GM21576 (cell line): ENCODE results near the gene SLC35F1.
A peak's percentile ranks its signal among the peaks of the same experiment; 100 is the strongest.
"Not testable (repeated sequence)": the region's sequence is repeated elsewhere in the genome, so short reads cannot be mapped to it uniquely, and the experiment has no call there.

ENCODE experiments used
- ATAC-seq: cut with Tn5 transposase; IDR thresholded peaks from one replicate; pipeline ENCODE4 v1.9.1; 2021; ENCODE audit warnings: mild to moderate bottlenecking, moderate library complexity; ENCODE audit not compliant: unreplicated experiment

Gene SLC35F1

DNA sequence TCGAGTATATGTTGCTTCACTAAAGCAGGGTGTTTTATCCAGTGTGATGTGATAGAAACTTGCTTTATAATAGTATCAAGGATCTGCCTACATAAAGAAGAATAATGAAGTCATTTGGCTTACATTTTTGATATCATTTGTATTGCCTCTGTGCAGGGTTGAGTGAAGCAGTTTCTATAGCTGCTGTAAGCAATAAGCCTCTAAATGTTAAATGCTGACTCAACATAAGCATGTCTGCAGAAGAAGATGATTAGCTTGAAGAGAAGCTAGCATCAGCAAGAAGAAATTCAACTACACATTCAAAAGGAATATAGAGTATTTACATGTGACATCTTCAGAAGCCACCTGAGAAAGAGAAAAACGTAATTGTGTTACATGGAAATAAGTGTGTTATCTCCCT, 17.6 kb downstream of the SLC35F1 start:
- no peak for ATAC-seq

DNA sequence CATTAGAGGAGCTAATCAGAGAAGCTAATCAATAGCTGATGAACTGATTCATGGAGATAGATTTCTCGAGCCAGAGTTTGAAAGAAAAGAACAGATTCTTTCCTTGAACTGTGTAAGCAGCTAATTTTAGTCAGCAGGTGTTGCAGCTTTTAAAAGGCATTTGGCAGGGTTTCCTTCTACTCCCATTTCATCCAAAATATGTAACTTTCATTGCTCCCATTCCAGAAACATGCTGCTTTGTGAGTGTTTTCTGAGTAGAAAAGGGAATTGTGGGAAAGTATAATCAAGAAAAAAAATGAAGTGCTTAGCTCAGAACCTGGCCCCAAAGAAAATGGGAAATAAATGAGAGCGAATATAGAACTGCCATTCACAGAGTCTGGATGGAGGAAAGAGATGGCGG, 20.8 kb downstream of the SLC35F1 start:
- ATAC-seq = no peak

DNA sequence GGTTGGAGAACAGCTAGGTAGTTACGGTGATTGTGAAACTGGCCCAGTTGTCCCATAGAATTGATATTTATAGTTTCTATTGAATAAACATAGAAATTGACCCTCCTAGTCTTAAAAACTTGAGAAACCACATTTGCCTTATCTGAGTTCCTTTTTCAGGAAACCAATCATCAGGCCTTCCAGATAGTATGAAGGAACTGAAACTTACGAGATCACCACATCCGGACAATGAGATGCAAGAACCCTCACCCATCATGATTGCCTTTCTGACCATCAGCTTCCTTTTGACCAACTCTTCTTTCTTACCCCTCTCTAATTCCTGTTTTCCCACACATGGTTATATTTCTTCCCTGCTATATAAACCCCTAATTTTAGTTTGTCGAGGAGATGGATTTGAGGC, 21.8 kb downstream of the SLC35F1 start:
- no peak for ATAC-seq

DNA sequence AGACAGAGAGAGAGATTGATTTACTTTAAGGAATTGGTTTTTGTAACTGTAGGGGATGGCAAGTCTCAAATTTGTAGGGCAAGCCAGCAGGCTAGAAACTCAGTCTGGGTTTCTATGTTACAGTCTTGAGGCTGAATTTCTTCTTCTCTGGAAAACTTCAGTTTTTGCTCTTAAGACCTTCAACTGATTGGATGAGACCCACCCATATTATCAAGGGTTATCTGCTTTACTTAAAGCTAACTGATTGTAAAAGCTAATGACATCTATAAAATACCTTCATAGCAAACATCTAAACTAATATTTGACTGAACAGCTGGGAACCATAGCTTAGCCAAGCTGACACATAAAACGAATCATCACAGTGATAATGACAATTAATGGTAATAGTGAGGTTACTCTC, 22.4 kb downstream of the SLC35F1 start:
- no peak for ATAC-seq

DNA sequence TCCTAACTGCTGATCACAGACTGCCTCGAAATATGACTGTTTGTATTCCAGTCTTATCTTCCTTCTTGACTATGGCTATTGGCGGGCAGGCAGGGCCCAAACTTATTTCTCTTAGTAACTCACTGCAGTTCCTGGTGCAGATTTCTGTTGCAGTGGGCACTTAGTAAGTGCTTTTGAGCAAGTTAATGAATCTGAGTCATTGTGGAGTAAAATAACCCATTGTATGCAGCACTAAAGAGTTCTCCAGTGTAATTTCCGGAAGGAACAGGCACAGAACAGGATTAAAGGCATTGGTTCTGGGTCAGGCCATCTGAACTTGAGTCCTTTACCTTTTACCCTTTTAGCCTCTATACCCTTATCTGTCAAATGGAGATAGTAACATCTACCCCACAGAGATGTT, 23.6 kb downstream of the SLC35F1 start:
- no peak for ATAC-seq

DNA sequence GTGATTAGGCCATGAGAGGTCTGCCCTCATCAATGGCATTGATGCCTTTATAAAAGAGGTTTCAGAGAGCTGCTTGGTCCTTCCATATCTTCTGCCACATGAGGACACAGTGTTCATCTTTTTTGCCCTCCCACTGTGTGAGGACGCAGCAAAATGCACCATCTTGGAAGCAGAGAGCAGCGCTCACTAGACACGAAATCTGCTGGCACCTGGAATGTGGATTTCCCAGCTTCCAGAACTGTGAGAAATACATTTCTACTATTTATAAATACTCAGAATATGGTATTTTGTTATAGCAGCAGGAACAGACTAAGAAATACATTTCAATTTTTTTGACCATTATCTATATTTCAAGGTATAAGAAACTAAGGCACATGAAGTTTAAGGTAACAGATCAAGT, 24.9 kb downstream of the SLC35F1 start:
- no peak for ATAC-seq

DNA sequence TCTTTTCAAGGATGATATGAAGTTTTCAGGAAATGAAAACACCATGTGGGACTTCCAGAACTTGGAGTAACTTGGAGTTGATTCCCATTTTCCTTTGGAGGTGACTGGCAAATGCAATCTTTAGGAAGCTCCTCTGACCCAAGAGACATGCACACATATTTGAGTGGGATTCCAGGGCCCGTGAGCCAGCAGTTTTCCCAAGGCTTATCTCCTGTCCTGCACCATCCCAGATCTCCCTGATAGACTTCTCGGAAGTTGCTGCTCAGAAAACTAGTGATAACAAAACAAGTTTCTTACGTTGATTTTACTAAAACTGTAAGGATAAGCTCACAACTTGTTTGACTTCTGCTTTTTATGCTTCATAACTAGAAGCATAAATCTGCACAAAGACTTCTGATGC, 25.6 kb downstream of the SLC35F1 start:
- no peak for ATAC-seq

DNA sequence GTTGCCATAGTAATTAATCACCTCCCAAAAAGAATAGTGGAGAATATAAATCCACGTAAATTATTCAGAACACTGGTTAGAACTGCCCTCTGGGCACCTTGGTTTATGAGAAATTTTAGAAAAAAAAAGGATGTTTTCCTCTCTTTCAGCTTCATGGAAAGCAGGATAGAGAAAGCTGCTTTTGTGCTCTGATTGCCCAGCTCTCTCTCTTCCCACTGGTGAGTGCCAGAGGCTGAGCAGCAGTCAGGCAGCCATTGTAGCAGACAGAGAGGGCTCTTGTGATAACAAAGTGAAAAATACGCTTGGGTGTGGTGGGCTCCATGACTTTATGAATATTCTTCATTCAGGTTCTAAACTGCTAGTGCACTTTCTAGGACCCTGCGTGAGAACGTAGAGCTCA, 26.4 kb downstream of the SLC35F1 start:
- no peak for ATAC-seq

DNA sequence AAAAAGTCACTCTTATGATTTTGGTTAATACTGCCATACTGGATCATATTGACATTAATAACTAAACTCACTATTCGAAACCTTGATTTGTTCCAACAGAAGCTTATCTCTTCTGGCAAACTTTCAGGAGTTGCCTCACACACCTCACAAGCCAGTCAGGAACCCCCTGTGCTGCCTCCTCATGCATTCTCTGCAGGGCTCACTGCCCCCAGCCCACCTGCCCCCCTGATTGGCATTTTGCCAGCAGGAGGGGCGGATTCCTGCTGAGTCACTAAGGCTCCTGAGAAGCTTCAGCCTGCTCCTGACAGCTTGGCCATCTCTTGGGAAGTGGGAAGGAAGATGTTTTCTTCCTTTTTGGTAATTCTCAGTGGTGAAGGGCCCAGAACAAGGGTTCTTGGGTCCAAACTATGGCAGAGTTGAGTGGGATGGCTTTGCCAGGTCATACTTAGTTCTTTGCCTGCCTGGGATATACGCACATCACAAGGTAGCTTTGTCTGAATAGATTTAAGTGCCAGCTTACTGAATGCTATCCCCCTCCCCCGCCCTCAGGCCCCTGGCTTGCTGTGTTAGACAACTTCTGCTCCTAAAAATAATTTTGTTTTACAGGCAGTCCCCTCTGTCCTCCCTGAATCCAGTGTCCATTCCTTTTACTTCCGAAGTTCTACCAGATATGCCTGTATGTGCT, 31.4 kb downstream of the SLC35F1 start:
- ATAC-seq = no peak

DNA sequence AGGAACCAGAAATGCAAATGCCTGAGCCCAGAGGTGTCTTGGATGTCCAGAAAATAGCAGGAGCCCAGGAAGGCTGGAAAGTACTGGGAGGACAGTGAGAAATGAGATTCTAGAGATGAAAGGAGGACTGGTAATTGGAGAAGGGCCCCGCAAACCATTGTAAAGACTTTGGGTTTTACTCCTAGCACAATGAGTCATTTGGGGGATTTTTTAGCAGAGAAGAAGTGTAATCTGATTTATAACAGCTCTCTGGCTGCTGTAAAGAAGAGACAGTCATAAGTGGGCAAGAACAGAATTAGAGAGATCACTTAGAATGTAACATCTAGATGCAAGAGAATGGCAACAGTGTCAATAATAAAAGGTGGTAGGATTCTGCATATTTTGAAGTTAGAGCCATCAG, 40.2 kb downstream of the SLC35F1 start:
- ATAC-seq = no peak

DNA sequence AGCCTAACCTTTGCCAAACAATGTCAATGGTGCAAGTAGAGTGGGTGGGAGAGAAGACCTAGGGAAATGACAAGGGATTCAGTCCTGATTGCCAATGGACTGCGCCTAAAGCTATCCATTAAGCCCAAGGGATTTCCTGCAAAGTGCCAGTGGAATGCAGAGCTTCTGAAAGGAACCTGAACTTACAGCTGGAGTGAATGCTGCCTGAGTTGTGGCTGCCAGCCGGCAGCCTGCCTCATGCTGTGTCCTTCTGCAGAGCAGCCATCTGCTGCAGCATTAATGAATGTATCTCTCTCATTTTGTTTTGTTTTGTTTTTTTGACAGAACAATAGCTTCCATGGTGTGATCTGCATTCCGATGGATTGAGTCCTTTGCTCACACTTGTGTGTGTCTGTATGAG, 44.7 kb downstream of the SLC35F1 start:
- no peak for ATAC-seq

DNA sequence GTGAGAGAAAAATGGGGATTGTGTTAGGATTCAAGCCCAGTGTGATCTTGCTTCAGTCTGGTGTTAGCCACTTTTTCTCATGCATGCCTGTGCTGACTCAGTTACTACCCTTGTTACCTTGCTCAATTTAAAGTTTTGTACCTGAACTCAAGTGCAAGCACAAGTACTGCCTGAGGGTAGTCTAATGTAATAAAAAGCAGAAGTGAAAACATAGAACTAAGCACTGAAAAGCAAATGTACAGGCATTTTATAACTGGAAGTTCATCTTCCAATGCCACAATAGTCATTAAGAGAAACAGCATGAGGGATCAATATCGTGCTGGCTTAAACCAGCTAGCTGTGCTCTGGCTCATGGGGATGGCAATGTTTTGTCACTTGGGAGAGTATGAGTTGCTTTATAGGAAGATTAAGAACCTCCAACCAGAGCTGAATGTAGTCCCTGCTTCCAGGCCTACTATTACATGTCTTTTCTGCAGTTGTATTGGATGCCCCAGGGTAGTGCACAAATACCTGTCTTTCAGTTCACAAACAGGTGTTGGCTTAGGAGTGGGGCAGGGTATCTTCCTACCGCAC, 48.7 kb downstream of the SLC35F1 start:
- ATAC-seq = peak; percentile 79

DNA sequence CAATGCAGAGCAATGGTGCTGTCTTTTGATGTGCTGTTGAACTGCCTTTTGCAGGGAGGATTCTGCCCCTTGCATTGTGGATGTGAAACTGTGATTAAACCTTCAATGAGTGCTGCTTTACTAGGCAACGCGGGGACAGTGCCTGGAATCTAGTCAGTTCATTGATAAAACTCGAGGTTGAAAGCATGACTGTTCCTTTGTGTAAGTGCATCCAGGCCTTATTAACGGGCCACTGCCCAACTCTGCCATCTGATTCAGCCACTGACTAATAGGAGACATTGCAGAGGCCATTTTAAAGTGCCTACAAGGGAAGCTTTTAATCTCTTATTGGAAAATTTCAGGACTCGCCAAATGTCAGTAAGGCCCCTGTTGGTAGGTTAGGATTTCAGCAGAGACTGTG, 49.3 kb downstream of the SLC35F1 start:
- ATAC-seq = no peak

DNA sequence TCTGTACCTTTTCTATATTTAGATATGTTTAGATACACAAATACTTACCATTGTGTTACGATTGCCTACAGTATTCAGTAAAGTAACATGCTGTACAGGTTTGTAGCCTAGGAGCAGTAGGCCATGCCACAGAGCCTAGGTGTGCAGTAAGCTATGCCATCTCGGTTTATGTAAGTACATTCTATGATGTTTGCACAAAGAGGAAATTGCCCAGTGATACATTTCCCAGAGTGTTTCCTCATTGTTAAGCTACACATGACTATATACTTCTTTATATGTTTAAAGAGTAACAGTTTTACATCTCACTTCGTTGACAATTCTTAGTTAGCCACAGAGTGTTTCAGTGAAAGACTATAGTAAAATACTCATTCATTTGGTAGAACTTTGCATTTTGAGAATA, 51.5 kb downstream of the SLC35F1 start:
- no peak for ATAC-seq

DNA sequence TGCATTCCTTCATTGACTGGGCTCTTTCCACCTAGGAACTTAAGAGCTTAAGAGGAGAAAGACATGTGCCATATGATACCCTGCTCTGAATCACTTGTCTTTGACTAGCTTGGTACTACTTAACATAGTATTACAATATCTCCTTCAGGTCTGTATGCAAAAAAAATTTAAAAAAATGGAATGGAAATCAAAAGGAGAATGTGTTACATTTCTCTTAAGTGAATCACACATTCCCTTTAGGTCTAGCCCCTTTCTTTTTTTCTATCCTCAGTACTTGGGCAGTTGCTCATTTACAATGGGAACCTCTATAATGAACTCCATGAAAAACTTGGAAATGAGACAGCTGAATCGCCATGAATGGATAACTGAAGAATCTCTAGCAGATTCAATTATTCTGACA, 53.8 kb downstream of the SLC35F1 start:
- no peak for ATAC-seq

DNA sequence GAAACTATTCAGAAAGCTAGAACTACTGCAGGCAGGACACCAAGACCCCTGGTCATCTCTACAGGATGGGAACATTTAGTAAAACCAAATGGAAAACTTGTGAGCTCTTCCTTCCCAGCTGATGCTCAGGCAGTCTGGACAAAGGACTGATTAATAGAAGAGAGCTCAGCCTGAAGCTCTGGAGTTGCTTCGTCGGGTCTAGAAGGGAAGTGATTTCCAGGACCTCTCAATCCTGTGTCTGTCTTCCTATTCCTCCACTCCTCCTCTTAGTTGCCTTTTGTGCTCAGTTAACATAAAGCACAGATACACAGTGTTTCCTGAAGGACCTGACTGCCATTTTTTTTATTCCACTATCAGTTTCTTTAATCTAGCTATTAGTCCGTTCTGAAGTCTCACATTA, 54.2 kb downstream of the SLC35F1 start:
- ATAC-seq = no peak

DNA sequence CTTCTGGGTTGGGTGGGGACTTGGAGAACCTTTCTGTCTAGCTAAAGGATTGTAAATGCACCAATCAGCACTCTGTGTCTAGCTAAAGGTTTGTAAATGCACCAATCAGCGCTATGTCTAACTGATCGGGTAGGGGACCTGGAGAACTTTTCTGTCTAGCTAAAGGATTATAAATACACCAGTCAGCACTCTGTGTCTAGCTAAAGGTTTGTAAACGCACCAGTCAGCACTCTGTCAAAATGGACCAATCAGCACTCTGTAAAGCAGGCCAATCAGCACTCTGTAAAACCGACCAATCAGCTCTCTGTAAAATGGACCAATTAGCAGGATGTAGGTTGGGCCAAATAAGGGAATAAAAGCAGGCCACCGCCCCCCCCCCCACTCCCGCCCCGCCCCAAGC, 58.7 kb downstream of the SLC35F1 start:
- ATAC-seq = not testable (repeated sequence)

DNA sequence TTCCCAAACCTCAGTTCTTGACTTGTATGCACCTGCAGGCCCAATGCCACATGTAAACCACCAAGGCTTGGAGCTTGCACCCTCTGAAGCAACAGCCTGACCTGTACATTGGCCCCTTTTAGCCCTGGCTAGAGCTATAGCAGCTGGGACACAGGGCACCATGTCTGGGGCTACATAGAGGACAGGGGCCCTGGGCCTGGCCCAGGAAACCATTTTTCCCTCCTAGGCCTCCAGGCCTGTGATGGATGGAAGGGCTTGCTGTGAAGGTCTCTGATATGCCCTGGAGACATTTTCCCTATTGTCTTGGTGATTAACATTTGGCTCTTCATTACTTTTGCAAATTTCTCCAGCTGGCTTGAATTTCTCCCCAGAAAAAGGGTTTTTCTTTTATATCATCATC, 64.6 kb downstream of the SLC35F1 start:
- ATAC-seq = no peak

DNA sequence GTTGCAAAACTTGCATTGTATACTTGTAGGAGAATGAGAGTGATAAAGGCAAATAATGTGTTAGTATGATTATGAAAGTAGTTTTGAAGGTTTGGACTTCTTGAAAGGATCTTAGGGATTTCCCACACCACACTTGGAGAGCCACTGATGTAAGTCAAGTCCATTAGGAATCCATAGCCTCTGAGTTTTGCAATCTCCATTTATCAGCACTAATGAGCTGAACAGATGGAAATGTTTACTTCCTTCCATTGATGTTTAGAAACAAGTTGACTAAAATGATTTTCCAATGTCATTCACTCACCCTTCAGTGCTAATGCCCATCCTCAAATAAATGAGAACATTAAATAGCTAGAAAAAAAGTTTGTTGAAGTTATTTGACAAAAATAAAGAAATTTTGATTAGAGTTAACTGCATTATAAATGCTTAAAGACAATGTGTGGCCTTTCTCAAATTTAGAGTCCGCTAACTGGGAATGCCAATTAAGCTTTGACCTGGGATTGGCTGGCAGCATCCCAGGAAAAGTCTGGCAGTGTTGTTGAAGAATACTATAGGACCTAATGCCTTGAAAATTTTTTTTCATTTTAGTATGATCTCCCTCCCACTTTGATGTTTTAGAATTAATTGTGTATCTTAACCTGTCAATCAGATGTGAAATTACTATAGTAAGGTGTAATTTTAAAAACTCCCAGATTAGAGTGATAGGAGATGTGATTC, 68.0 kb downstream of the SLC35F1 start:
- no peak for ATAC-seq

DNA sequence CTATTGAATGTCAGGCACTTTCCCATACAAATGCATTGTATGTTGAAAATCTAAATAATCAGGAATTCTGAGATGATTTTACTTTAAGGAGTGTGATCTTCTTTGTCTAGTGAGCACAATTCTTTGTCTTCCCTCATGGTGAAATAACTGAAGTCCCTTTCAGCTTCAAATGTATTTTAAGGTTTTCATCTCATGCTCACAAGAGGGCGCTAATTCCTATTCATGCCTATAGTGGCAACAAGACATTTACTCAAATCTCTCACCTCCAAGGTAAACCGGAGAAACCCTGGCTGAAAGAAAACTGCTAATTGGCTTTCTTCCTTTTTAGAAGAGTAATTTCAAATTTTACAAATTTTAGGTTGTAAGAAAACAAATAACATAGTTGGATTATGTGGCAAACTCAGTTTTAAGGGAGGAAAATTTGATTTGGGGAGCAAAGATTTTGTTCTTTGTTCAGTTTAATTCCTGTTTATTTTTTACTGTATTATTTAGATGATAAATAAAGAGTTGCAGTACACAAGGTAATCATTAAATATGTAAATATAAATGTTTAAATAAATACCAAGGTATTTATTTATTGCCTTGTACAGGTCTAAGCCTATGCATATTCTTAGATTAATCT, 69.1 kb downstream of the SLC35F1 start:
- ATAC-seq = peak; percentile 50

DNA sequence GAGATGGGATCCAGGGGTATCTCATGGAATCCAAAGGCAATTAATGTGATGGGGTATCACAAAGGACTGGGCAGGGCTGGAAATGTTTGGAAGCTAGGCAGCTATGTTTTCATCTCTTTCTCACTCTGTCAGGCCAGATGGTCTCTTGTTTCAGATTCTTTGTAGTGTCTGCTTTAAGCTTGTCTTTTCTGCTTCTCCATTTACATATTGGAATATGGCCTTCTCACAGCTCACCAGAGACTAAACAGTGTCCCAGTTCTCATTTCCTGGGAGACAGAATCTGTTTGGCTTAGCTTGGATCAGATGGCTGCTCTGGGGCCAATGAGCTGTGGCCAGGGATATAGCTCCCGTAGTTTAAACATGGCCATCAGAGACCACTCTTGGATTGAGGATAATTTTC, 78.9 kb downstream of the SLC35F1 start:
- no peak for ATAC-seq

DNA sequence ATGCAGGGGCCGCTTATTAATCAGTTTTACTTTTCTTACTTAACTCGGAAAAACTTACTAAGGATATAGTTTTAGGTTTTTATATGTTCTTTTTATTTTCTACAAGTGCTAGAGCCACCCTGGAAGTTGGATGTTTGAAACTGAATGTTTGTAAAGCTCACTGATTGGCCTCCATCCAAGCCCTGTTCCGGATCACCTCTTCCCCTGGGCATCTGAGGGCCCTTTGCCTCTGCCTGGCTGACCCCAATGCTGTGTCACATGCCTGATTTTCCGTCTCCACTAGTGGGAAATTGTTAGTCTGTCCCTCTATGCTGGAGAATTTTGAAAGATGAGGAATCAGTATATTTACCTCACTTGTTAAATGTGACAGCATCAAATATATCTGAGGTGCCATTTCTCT, 79.3 kb downstream of the SLC35F1 start:
- no peak for ATAC-seq
